Endodermal cell (in vitro differentiated cells): Measurements from ENCODE around the gene NOB1. TPM values are rescaled to one million over a fixed set of nuclear protein-coding genes. Genes with fewer than 3 reads are reported as not detected.
A peak's percentile ranks its signal among the peaks of the same experiment; 100 is the strongest.

Experiments used
- DNase-seq: peaks from one replicate; pipeline ENCODE4 v3.0.0-alpha.2; 2017
- H3K27ac ChIP-seq: 2 replicates; pipeline ENCODE4 v1.5.1; 2013; ENCODE audit warnings: mild to moderate bottlenecking, low read depth, low read length, moderate library complexity
- H3K27me3 ChIP-seq: 2 replicates; pipeline ENCODE4 v1.6.1; 2013; ENCODE audit warnings: mild to moderate bottlenecking, low read length, moderate library complexity; ENCODE audit not compliant: insufficient read depth, control insufficient read depth, poor library complexity, severe bottlenecking
- H3K36me3 ChIP-seq: 2 replicates; pipeline ENCODE4 v1.7.0; 2013; ENCODE audit warnings: mild to moderate bottlenecking, low read length, moderate library complexity; ENCODE audit not compliant: control insufficient read depth, insufficient read depth
- H3K4me1 ChIP-seq: one replicate; pipeline ENCODE4 v1.7.0; 2013; ENCODE audit warnings: low read length; ENCODE audit not compliant: control insufficient read depth, insufficient read depth
- H3K4me3 ChIP-seq: 2 replicates; pipeline ENCODE4 v1.5.1; 2013; ENCODE audit warnings: mild to moderate bottlenecking, low read length, moderate library complexity
- H3K9ac ChIP-seq: 2 replicates; pipeline ENCODE4 v1.6.1; 2013; ENCODE audit warnings: mild to moderate bottlenecking, low read length, moderate library complexity; ENCODE audit not compliant: poor library complexity, severe bottlenecking; ENCODE audit errors: extremely low read depth
- H3K9me3 ChIP-seq: 2 replicates; pipeline ENCODE4 v1.6.1; 2013; ENCODE audit warnings: mild to moderate bottlenecking, low read length, moderate library complexity; ENCODE audit not compliant: control insufficient read depth
- H3K27ac Mint-ChIP-seq: 2 replicates; pipeline ENCODE4 v1.8.0; 2020; ENCODE audit warnings: mixed read lengths
- H3K27me3 Mint-ChIP-seq: 2 replicates; pipeline ENCODE4 v1.8.0; 2021; ENCODE audit warnings: mild to moderate bottlenecking, mixed read lengths; ENCODE audit not compliant: insufficient read depth
- H3K36me3 Mint-ChIP-seq: 2 replicates; pipeline ENCODE4 v1.8.0; 2020; ENCODE audit warnings: low read depth, mixed read lengths
- H3K4me1 Mint-ChIP-seq: 2 replicates; pipeline ENCODE4 v1.8.0; 2020; ENCODE audit warnings: mixed read lengths
- H3K4me3 Mint-ChIP-seq: 2 replicates; pipeline ENCODE4 v1.8.0; 2020; ENCODE audit warnings: mild to moderate bottlenecking, moderate library complexity, mixed read lengths
- H3K9me3 Mint-ChIP-seq: 2 replicates; pipeline ENCODE4 v1.8.0; 2020; ENCODE audit warnings: mild to moderate bottlenecking, mixed read lengths
- WGBS, 2 experiments: methylation state at CpG; one replicate each; pipeline versions ENCODE4 v1.1.5 to v1.1.7; 2013; ENCODE audit warnings: missing lambda C conversion rate in 2 of 2, mixed read lengths in 1 of 2; ENCODE audit not compliant: insufficient coverage in 1 of 2, insufficient read length in 1 of 2; 5-methylcytosine and 5-hydroxymethylcytosine counted together
- total RNA-seq, 2 donors: library from RNA; stranded (reverse); fragmentation: NEBNext Ultra II Directional in 1 of 2; extraction: Animal tissue kit (Norgen Biotek cat#: 25700) in 1 of 2; gene quantifications; 2 replicates in 1 of 2; 3 replicates in 1 of 2; pipeline ENCODE4 v1.2.1, GENCODE V29; 2021
- TF ChIP-seq, protein P1 (sequence below): fragments of 200-600 bp; sonication (generic); conservative IDR thresholded peaks from 2 replicates; pipeline ENCODE4 v1.5.0; 2021; ENCODE audit warnings: antibody characterized with exemption, mild to moderate bottlenecking

Gene NOB1
- total RNA-seq, 2 donors from 2014 or later: 53.1 to 53.4 TPM

DNA sequence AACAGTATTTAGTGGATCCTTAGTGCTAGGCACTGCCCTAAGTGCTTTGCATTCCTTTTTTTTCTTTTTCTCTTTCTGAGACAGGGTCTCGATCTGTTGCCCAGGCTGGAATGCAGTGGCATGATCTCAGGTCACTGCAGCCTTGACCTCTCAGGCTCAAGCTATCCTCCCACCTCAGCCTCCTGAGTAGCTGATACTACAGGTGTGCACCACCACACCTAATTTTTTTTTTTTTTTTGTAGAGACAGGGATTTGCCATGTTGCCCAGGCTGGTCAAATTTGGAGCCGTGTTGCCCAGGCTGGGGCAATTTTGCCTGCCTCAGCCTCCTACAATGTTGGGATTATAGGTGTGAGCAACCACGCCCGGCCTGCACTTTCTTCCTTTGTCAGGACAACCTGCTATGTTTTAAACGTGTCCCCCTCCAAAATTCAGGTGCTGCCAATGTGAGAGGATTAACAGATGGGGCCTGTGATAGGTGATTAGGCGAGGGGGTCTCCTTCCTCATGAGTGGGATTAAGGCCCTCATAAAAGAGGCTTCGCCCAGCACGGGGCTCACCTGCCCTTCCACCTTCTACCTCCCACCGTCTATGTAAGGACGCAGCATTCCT lies 33.8 kb downstream of the NOB1 start:
- TF ChIP-seq, protein P1, sequence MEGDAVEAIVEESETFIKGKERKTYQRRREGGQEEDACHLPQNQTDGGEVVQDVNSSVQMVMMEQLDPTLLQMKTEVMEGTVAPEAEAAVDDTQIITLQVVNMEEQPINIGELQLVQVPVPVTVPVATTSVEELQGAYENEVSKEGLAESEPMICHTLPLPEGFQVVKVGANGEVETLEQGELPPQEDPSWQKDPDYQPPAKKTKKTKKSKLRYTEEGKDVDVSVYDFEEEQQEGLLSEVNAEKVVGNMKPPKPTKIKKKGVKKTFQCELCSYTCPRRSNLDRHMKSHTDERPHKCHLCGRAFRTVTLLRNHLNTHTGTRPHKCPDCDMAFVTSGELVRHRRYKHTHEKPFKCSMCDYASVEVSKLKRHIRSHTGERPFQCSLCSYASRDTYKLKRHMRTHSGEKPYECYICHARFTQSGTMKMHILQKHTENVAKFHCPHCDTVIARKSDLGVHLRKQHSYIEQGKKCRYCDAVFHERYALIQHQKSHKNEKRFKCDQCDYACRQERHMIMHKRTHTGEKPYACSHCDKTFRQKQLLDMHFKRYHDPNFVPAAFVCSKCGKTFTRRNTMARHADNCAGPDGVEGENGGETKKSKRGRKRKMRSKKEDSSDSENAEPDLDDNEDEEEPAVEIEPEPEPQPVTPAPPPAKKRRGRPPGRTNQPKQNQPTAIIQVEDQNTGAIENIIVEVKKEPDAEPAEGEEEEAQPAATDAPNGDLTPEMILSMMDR: no peak
- Histone ChIP-seq H3K9me3 (no peaks in the 10 kb centered on the region), H3K27me3 (no peaks in the 10 kb centered on the region), H3K9ac (no peak overlapping the region), H3K27ac (no peak overlapping the region), H3K4me1 (peaks cover 2% of the 10 kb centered on the region), H3K4me3 (no peak overlapping the region), H3K36me3 (peaks cover 4% of the 10 kb centered on the region)
- Mint-ChIP-seq H3K4me1 (peaks cover 17% of the 10 kb centered on the region), H3K9me3 (no peaks in the 10 kb centered on the region), H3K4me3 (no peak overlapping the region), H3K27me3 (no peaks in the 10 kb centered on the region), H3K36me3 (peaks cover 48% of the 10 kb centered on the region), H3K27ac (no peak overlapping the region)
- 94 to 98% methylated on average over 7 to 10 of the region's 10 CpGs for WGBS, 2 experiments
- DNase-seq: no peak

DNA sequence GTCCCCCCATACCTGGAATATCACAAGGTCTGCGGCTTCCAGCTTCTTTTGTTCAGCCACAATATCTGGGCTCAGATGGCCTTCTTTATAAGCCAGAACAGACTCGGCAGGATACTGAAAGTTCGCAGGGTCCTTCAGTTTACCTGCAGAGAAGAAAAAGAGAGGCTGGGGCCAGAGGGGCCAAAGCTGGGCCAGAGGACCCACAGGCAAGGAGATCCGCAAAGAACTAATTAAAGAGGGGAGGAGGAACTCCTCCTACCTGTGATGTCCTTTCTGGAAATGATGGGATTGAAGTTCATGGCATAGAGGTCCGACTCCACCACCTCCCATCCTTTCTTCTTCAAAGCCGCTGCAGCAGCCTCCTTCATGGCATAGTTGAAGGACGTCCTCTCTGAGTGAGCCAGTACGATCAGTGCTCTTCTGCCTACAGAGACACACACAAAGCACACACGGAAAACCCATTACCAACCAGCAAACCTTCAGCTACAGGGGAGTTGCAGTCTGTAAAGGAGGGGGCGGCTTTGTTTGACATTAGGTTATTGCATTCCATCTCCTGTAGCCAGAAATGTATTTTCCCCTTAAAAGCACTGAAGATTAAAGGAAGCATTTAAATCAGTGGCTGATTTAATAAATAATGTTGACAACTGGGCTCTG lies 36.5 kb downstream of the NOB1 start:
- Mint-ChIP-seq H3K27ac (peak overlapping the region; percentile 16), H3K4me1 (peaks cover 7% of the 10 kb centered on the region), H3K9me3 (no peaks in the 10 kb centered on the region)

DNA sequence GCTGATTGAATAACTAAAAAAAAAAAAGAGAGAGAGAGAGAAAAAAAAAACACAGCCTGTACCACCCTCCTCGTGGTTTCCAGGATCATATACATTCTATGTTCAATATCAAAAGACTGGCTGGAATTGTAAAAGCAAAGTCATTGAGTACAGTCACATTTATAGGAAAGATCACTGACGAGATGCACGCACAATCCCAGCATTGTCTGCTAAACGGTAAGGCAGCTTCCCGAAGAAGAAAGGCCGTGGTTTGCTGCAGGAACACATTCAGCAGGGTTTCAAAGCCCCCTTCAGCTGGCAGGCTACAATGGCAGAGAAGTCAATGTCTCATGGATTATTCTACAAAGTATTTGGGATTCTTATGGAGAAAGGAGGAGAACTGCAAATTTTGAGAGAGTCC lies 37.7 kb downstream of the NOB1 start:
- DNase-seq: no peak
- Histone ChIP-seq H3K27ac (no peak overlapping the region), H3K9me3 (no peaks in the 10 kb centered on the region), H3K27me3 (no peaks in the 10 kb centered on the region), H3K9ac (no peak overlapping the region), H3K4me1 (no peaks in the 10 kb centered on the region), H3K36me3 (peaks cover 14% of the 10 kb centered on the region), H3K4me3 (no peak overlapping the region)
- no peaks in the 10 kb centered on the region for H3K9me3 Mint-ChIP-seq
- H3K36me3 Mint-ChIP-seq: peaks cover 67% of the 10 kb centered on the region
- no peak overlapping the region for H3K4me3 Mint-ChIP-seq
- H3K27me3 Mint-ChIP-seq: no peaks in the 10 kb centered on the region
- TF ChIP-seq, protein P1: no peak
- H3K27ac Mint-ChIP-seq: no peak overlapping the region
- 97% methylated on average over 4 to 5 of the region's 6 CpGs for WGBS, 2 experiments
- H3K4me1 Mint-ChIP-seq: peaks cover 2% of the 10 kb centered on the region

More for the DNA sequence above, 36.5 kb downstream of the NOB1 start:
- Mint-ChIP-seq H3K4me3 (no peak overlapping the region), H3K36me3 (peaks cover 63% of the 10 kb centered on the region), H3K27me3 (no peaks in the 10 kb centered on the region)
- TF ChIP-seq, protein P1: no peak
- DNase-seq: no peak
- 94% methylated on average over 3 to 10 of the region's 10 CpGs for WGBS, 2 experiments
- no peaks in the 10 kb centered on the region for H3K9me3 ChIP-seq
- H3K4me1 ChIP-seq: no peaks in the 10 kb centered on the region
- H3K4me3 ChIP-seq: no peak overlapping the region
- no peaks in the 10 kb centered on the region for H3K27me3 ChIP-seq
- peaks cover 5% of the 10 kb centered on the region for H3K36me3 ChIP-seq
- no peak overlapping the region for H3K9ac ChIP-seq
- no peak overlapping the region for H3K27ac ChIP-seq
